ENCODE measurements around the gene YEATS2.
A peak's percentile ranks its signal among the peaks of the same experiment; 100 is the strongest.
"Not testable (repeated sequence)": the region's sequence is repeated elsewhere in the genome, so short reads cannot be mapped to it uniquely, and the experiment has no call there.

Gene YEATS2

GRCh38 chr3:183714622-183715021, 17.0 kb downstream of the YEATS2 start:
- peak; percentile 9 for DNase-seq (ENCODE audit: low spot score)

GRCh38 chr3:183718012-183718411, 20.4 kb downstream of the YEATS2 start:
- DNase-seq (ENCODE audit: low spot score) = no peak

- no peak for DNase-seq (ENCODE audit: low spot score)
These were observed 27.8 kb downstream of the YEATS2 start for GRCh38 chr3:183725387-183725786.

- no peak for DNase-seq (ENCODE audit: low spot score)
These were observed 30.6 kb downstream of the YEATS2 start for GRCh38 chr3:183728204-183728603.

GRCh38 chr3:183730361-183730760, 32.8 kb downstream of the YEATS2 start:
- DNase-seq (ENCODE audit: low spot score) = no peak

GRCh38 chr3:183731611-183732010, 34.0 kb downstream of the YEATS2 start:
- DNase-seq (ENCODE audit: low spot score) = no peak

- no peak for DNase-seq (ENCODE audit: low spot score)
These were observed 36.0 kb downstream of the YEATS2 start for GRCh38 chr3:183733553-183733952.

- DNase-seq (ENCODE audit: low spot score) = no peak
These were observed 37.3 kb downstream of the YEATS2 start for GRCh38 chr3:183734750-183735494.

GRCh38 chr3:183737116-183737515, 39.5 kb downstream of the YEATS2 start:
- DNase-seq (ENCODE audit: low spot score) = no peak

- not testable (repeated sequence) for DNase-seq (ENCODE audit: low spot score)
These were observed 42.6 kb downstream of the YEATS2 start for GRCh38 chr3:183740154-183740553.

- DNase-seq (ENCODE audit: low spot score) = no peak
These were observed 45.6 kb downstream of the YEATS2 start for GRCh38 chr3:183743231-183743630.

GRCh38 chr3:183745300-183746098, 47.9 kb downstream of the YEATS2 start:
- no peak for DNase-seq (ENCODE audit: low spot score)

GRCh38 chr3:183754052-183754451, 56.5 kb downstream of the YEATS2 start:
- no peak for DNase-seq (ENCODE audit: low spot score)

GRCh38 chr3:183762304-183762703, 64.7 kb downstream of the YEATS2 start:
- DNase-seq (ENCODE audit: low spot score) = no peak

GRCh38 chr3:183764847-183765731, 67.5 kb downstream of the YEATS2 start:
- no peak for DNase-seq (ENCODE audit: low spot score)

- no peak for DNase-seq (ENCODE audit: low spot score)
These were observed 68.5 kb downstream of the YEATS2 start for GRCh38 chr3:183766107-183766506.

- peak; percentile 82 for DNase-seq (ENCODE audit: low spot score)
These were observed 69.4 kb downstream of the YEATS2 start for GRCh38 chr3:183766745-183767606.

GRCh38 chr3:183768114-183768513, 70.5 kb downstream of the YEATS2 start:
- no peak for DNase-seq (ENCODE audit: low spot score)

GRCh38 chr3:183769453-183769852, 71.9 kb downstream of the YEATS2 start:
- DNase-seq (ENCODE audit: low spot score) = no peak

GRCh38 chr3:183774631-183775030, 77.0 kb downstream of the YEATS2 start:
- DNase-seq (ENCODE audit: low spot score) = no peak

GRCh38 chr3:183775781-183776180, 78.2 kb downstream of the YEATS2 start:
- no peak for DNase-seq (ENCODE audit: low spot score)
